Epidermal melanocyte (primary cell): ENCODE data around the gene LOXHD1.

Experiments used
- DNase-seq: peaks from one replicate; pipeline ENCODE4 v3.0.0; 2011; ENCODE audit warnings: low spot score; ENCODE audit not compliant: insufficient read length

Gene LOXHD1

GRCh38 chr18:46550609-46551008 is 106.4 kb downstream of the LOXHD1 start:
- no peak for DNase-seq

- no peak for DNase-seq
Observed at GRCh38 chr18:46547520-46547919, 109.5 kb downstream of the LOXHD1 start.

DNA sequence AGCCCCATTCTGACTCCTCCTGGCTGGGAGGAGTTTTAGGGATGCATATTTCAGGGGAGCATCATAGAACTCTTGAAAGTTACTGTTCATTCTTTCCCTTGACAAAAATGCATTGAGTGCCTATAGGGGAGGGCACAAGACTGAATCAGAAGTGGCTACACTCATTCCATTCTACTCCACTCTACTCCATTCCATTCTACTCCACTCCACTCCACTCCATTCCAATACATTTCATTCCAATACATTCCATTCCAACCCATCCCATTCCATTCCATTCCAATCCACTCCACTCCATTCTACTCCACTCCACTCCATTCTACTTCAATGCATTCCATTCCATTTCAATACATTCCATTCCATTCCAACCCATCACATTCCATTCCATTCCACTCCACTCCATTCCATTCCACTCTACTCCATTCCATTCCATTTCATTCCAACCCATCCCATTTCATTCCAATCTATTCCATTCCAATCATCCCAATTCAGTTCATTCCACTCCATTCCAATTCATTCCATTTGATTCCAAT is 110.8 kb downstream of the LOXHD1 start:
- no peak for DNase-seq

DNA sequence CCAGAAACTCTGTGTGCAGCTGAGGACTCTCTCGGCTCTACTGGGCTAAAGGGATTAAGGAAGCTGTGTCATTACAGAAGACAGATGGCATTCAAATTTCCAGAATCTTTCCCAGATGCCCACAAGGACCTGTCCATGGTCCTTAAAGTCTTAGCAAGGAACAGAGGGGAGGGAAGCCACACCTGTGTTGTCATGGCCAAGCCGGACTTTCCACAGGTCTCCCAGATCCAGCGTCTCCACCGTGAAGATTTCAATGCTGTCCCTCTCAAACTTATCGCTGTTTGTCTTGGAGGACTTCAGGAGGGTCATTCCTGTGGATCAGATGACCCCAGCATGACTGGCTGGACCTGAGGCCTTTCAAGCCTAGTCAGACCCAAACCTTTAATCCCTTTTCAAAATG is 114.5 kb downstream of the LOXHD1 start:
- no peak for DNase-seq

GRCh38 chr18:46541626-46542189 is 115.3 kb downstream of the LOXHD1 start:
- no peak for DNase-seq

GRCh38 chr18:46538376-46538775 is 118.6 kb downstream of the LOXHD1 start:
- no peak for DNase-seq

DNA sequence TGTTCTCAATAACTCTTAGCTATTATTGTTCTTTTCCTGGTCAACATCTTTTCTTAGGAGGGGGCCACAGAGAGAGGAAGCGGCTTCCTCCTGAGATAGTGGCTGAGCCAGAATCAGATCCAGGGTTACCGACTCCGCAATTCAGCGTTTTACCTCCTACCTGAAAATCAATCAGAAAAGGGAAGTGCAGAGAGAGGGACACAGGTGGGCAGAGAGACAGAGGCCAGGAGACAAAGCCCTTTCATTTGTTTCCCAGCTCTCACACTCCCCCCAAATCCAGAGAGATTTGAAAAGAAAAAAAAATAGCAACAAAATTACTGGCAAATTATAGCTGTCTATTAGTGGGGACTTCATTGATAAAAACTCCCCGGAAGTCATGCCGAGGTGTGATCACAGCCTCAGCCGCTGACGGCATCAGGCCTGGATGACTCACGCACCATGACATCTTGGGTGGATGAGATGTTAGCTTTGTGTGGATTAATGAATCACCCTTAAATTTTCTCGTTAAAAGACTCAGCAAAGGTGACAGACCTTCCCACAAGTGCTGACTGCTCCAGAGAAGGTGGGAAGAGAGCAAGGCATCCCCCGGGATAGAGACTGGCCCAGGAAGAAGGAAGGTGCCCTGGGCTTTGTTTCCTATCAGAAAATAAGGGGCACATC is 120.7 kb downstream of the LOXHD1 start:
- no peak for DNase-seq

DNA sequence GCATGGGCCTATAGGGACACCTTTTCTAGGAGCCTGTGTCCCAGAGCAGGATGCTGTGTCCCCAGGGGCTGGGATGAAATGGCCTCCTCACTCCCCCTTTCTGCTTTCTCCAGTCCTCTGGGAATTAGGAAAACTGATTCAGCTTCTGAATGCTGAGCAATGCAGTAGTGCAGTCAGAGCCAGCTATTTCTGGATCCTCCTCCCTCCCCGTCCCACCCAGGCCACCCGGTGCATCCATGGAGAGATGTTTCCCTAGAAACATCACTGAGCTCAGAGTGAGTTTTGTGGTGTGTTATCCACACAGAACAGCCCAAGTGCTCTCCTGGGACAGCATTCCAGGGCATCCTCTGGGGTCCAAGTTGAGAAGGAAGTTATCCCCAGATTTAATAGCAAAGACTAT is 125.5 kb downstream of the LOXHD1 start:
- no peak for DNase-seq

DNA sequence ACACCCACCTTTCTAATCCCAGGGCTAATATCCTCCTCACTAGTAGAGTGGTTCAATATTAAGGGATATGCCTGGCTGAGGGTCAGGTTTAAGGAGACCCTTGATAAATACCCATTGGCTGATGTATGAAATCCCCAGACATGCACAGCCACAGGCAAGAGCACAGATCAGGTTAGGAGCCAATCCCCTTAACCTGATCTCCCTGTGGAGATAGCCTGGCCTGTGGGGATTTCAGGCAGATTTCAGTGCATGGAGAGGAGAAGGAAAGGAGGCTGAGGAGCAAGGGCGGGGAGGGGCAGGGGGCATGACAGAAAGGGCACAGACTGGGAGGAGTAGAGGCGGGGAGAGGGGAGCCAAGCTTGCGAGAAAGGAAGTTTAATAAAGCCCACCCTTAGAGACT is 129.0 kb downstream of the LOXHD1 start:
- no peak for DNase-seq

GRCh38 chr18:46519870-46520269 is 137.2 kb downstream of the LOXHD1 start:
- DNase-seq, result no peak

DNA sequence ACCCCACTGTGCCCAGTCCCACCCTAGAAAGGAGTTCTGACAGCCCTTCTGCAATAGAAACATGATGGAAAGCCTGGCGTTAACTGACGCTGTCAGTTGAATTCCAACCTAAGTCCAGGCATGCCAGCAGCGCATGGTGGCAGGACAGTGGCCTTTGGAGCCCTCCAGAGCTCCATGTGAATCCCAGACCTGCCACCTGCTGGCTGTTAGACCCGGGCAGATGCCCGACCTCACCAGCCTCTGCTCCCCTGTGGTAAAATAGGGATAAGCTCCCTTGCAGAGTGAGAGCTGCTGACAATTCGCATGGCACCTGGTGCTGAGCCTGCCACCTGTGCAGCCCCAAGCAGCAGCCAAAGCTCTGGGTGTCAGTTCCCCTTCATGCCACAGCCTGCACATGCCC is 138.6 kb downstream of the LOXHD1 start:
- no peak for DNase-seq

- DNase-seq, result no peak
Observed at GRCh38 chr18:46516555-46516954, 140.5 kb downstream of the LOXHD1 start.

DNA sequence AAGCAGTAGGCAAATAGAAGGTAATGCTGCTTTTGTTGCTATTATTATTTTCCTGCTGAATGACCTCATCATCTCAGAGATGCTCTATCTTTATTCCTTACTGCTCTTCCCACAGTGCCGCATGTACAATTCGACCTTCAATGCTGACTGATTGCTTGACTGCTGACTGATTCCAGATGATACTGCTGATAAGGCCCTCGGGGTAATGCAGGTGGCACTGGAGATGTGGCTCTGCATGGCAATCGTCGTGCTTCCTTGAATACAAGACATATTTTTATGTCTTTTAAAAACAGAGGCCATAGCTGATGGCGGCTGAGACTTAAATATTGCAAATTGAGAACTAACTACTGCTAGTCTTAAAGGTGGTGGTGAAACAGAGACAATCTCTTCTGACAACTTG is 146.6 kb downstream of the LOXHD1 start:
- DNase-seq, result no peak

GRCh38 chr18:46509530-46509929 is 147.5 kb downstream of the LOXHD1 start:
- DNase-seq, result no peak

DNA sequence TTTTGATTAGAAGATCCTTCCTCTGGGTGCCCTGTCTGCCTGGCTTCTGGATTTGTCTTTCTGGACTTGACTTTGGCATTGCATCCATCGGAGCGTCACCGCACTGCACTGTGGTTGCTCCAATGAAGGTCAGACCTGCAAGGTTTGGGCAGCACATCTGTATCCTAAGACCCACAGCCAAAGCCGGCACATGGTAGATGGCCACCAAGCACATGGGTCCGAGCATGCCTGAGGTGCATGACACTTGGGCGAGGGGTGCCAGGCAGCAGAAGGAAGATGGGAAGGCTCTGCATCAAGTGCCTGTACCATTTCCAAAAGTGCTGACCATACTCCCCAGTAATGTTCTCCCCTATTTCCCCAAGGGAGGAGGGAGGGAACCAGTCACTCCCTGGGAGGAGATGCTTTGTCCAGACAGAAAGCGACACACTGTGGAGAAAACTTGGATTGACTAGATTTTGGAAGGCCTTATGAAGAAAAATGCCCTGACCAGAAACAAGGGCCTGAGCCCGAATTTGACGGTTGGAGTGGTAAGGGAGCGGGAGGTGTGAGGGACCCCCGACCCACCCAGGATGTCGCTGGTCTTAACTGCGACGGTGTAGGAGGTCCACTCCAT is 149.9 kb downstream of the LOXHD1 start:
- no peak for DNase-seq

DNA sequence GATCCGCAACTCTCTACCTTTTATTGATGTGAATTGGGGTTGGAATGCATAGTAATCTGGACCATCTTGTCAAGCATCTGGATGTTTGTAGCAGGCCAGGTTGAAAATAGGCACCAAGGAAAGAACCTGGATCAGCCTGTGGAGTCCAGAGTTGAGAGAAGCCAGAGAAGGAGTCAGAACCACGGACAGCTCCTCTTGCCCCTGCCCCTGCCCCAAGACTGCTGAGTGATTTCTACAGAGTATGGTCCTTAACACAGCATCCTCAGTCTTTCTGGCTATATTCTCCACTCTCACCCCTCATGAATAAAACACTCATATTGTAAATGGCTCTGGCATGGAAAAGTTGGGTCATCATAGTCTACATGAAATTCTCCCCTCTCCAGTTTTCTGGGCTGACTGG is 154.6 kb downstream of the LOXHD1 start:
- DNase-seq, result no peak

GRCh38 chr18:46497129-46497528 is 159.9 kb downstream of the LOXHD1 start:
- DNase-seq, result no peak

GRCh38 chr18:46488471-46489213 is 168.4 kb downstream of the LOXHD1 start:
- no peak for DNase-seq

DNA sequence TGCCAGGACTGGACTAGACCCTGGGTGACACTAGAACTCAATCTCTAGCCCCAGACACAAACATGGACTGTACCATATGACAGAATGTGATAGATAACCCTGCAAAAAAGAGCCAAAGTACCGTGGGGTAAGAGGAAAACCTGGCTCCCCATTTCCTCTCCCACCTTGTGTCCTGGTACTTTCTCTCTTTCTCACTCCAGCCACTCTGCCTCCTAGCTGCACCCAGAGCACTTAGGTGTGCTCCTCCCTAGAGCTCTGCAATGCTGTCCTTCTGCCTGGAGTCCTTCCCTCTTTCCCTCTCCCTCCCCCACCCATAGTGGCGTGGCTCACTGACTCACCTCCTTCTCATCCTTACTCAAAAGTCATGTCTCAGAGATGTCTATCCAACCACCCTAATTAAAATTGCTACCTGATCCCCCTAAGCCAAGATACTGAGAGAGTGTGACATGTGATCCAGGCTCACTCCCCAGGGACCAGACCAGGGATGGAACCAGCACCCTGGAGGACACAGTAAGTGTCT is 171.3 kb downstream of the LOXHD1 start:
- DNase-seq, result no peak

GRCh38 chr18:46484971-46485370 is 172.0 kb downstream of the LOXHD1 start:
- DNase-seq, result no peak

DNA sequence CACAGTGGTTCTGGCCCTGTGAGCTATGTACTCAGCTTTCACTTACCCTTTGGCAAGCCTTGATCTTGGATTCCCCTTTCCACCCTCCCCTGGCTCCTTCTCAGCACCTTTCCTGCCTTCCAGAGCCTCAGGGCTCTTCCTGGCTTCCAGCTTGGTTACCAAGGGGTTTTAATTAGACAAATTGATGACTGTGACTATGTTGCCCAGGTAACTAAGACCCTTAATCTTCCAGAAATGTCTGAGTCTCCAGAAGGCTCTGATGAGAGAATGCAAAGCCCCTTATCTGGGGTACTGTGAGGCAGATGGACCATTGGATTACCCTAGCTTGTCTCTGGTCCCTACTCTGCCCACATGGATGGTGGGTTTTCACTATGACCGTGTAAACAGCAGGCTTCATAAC is 174.2 kb downstream of the LOXHD1 start:
- DNase-seq, result no peak

- DNase-seq, result no peak
Observed at GRCh38 chr18:46481847-46482245, 175.2 kb downstream of the LOXHD1 start.
